Raji (cell line): ENCODE data around the gene ZNF136.
A peak's percentile ranks its signal among the peaks of the same experiment; 100 is the strongest.

ENCODE experiments used
- POLR2A ChIP-seq: IDR thresholded peaks from 2 replicates; pipeline ENCODE4 v1.6.1; 2011; ENCODE audit warnings: low read depth, low read length, control low read depth; ENCODE audit not compliant: insufficient read depth

Gene ZNF136

GRCh38 chr19:12162882-12163806 lies at the start of gene ZNF136:
Gene ZNF136, plus strand, starts transcription at chr19:12163096. Its CDS starts 108 bp downstream, at chr19:12163204.
- TF ChIP-seq POLR2A, result peak; percentile 68

GRCh38 chr19:12113121-12113520 lies 49.8 kb upstream of the ZNF136 start:
- no peak for TF ChIP-seq POLR2A

GRCh38 chr19:12117201-12117970 lies 45.5 kb upstream of the ZNF136 start:
- no peak for TF ChIP-seq POLR2A

GRCh38 chr19:12126707-12127106 lies 36.2 kb upstream of the ZNF136 start:
- TF ChIP-seq POLR2A, result no peak

GRCh38 chr19:12133069-12133468 lies 29.8 kb upstream of the ZNF136 start:
- no peak for TF ChIP-seq POLR2A

GRCh38 chr19:12137221-12137940 lies 25.5 kb upstream of the ZNF136 start:
- TF ChIP-seq POLR2A, result no peak

GRCh38 chr19:12139269-12139668 lies 23.6 kb upstream of the ZNF136 start:
- no peak for TF ChIP-seq POLR2A

- peak; percentile 58 for TF ChIP-seq POLR2A
These were observed 22.9 kb upstream of the ZNF136 start, which contains the start of gene ZNF20 for GRCh38 chr19:12139885-12140544. Gene ZNF20, minus strand, starts transcription at chr19:12140350. Its CDS starts 168 bp downstream, at chr19:12140182.

- no peak for TF ChIP-seq POLR2A
These were observed 22.1 kb upstream of the ZNF136 start for GRCh38 chr19:12140545-12141404.

GRCh38 chr19:12141405-12141736 lies 21.5 kb upstream of the ZNF136 start:
- no peak for TF ChIP-seq POLR2A

GRCh38 chr19:12145348-12145747 lies 17.5 kb upstream of the ZNF136 start:
- TF ChIP-seq POLR2A, result no peak

GRCh38 chr19:12155324-12155860 lies 7.5 kb upstream of the ZNF136 start:
- TF ChIP-seq POLR2A, result no peak

- TF ChIP-seq POLR2A, result no peak
These were observed 6.5 kb upstream of the ZNF136 start, which contains the start of gene ZNF625 for GRCh38 chr19:12156223-12157058. Gene ZNF625, minus strand, starts transcription at chr19:12156734. Its CDS starts 176 bp downstream, at chr19:12156558.
